GM12878 (cell line): Measurements from ENCODE around the gene ENOX1. TPM values are rescaled to one million over a fixed set of nuclear protein-coding genes. Genes with fewer than 3 reads are reported as not detected.

Experiments used
- ATAC-seq: fragments of 200-7000 bp; cut with Tn5 transposase; 3 replicates; pipeline ENCODE4 v1.9.1; 2020; ENCODE audit warnings: mild to moderate bottlenecking, moderate library complexity
- BruUV-seq: library from RNA; stranded (reverse); fragments of 400-500 nt; replicated peaks from 2 replicates; lab custom pipeline; 2021; lab: Mats Ljungman, UMichigan
- CTCF ChIA-PET: fragments of 300-600 bp; sonication (Branson Sonifier 250); formaldehyde crosslinking; extraction: SDS; loops from one replicate; lab custom pipeline; 2021; ENCODE audit warnings: inconsistent platforms; lab: Yijun Ruan, JAX
- POLR2A ChIA-PET: fragments of 350-600 bp; formaldehyde crosslinking; extraction: SDS; loops from one replicate; lab custom pipeline; 2021; ENCODE audit warnings: inconsistent platforms; lab: Charles Lee
- RAD21 ChIA-PET: fragments of 300-600 bp; sonication (Branson Sonifier 250); formaldehyde crosslinking; loops from one replicate; lab custom pipeline; 2023; ENCODE audit warnings: antibody characterized with exemption; ENCODE audit not compliant: unreplicated experiment; lab: Charles Lee
- SMC1A ChIA-PET: fragments of 300-600 bp; sonication (Branson Sonifier 250); formaldehyde crosslinking; loops from one replicate; lab custom pipeline; 2023; ENCODE audit not compliant: unreplicated experiment, uncharacterized antibody; lab: Charles Lee
- DNase-seq: peaks from one replicate; pipeline ENCODE4 v3.0.0-alpha.2; 2011; ENCODE audit warnings: low read depth, low spot score
- FAIRE-seq: peaks from 3 replicates; lab custom pipeline; 2011; peaks lifted over from hg19 to GRCh38; lab: Jason Lieb, UNC
- H2AFZ ChIP-seq: 2 replicates; pipeline ENCODE4 v1.6.0; 2011; ENCODE audit warnings: low read depth, low read length, control low read depth; ENCODE audit not compliant: control insufficient read depth
- H3K27ac ChIP-seq: 2 replicates; pipeline ENCODE4 v1.5.1; 2011; ENCODE audit warnings: control low read depth; ENCODE audit not compliant: control insufficient read depth, insufficient read depth
- H3K27me3 ChIP-seq, 2 experiments: replicated peaks in 1 of 2; 2 replicates each; pipeline versions ENCODE4 v1.6.0 to v1.6.1; 2011; ENCODE audit warnings: low read length in 1 of 2; ENCODE audit not compliant: control insufficient read depth in 2 of 2, insufficient read depth in 2 of 2
- H3K36me3 ChIP-seq, 2 experiments: 2 replicates each; pipeline ENCODE4 v1.5.1; 2011; ENCODE audit warnings: low read length in 1 of 2; ENCODE audit not compliant: control insufficient read depth in 2 of 2, insufficient read depth in 2 of 2
- H3K4me1 ChIP-seq: 2 replicates; pipeline ENCODE4 v1.6.1; 2011; ENCODE audit warnings: mild to moderate bottlenecking, low read length, moderate library complexity, mixed read lengths; ENCODE audit not compliant: control insufficient read depth, insufficient read depth
- H3K4me2 ChIP-seq: 2 replicates; pipeline ENCODE4 v1.6.0; 2011; ENCODE audit warnings: control low read depth; ENCODE audit not compliant: control insufficient read depth, insufficient read depth
- H3K4me3 ChIP-seq: fragments of 200-600 bp; sonication (generic); 2 replicates; pipeline ENCODE4 v1.5.1; 2016
- H3K79me2 ChIP-seq: 2 replicates; pipeline ENCODE4 v1.6.0; 2011; ENCODE audit warnings: low read length; ENCODE audit not compliant: control insufficient read depth, insufficient read depth
- H3K9ac ChIP-seq: 2 replicates; pipeline ENCODE4 v1.8.0; 2011; ENCODE audit warnings: low read length, control low read depth, mixed read lengths; ENCODE audit not compliant: control insufficient read depth, insufficient read depth
- H3K9me3 ChIP-seq: replicated peaks from 3 replicates; pipeline ENCODE4 v1.5.1; 2011; ENCODE audit warnings: mild to moderate bottlenecking, low read length; ENCODE audit not compliant: control insufficient read depth, insufficient read depth
- H4K20me1 ChIP-seq: 2 replicates; pipeline ENCODE4 v1.6.0; 2011; ENCODE audit not compliant: control insufficient read depth, insufficient read depth
- ATF7 ChIP-seq: fragments of 450-650 bp; IDR thresholded peaks from 2 replicates; pipeline ENCODE4 v1.6.1; 2016; ENCODE audit warnings: low read depth, mild to moderate bottlenecking
- CBFB ChIP-seq: IDR thresholded peaks from 2 replicates; pipeline ENCODE4 v1.6.1; 2016; ENCODE audit warnings: antibody characterized with exemption, low read depth
- CBX3 ChIP-seq: fragments of 200-600 bp; sonication (generic); IDR thresholded peaks from 2 replicates; pipeline ENCODE4 v1.6.1; 2016; ENCODE audit warnings: low read depth, borderline replicate concordance
- CHD1 ChIP-seq: IDR thresholded peaks from 2 replicates; pipeline ENCODE4 v1.6.1; 2012; ENCODE audit warnings: low read depth, low read length, improper control_type of control experiment
- DPF2 ChIP-seq: fragments of 450-650 bp; IDR thresholded peaks from 2 replicates; pipeline ENCODE4 v1.6.1; 2017; ENCODE audit warnings: mild to moderate bottlenecking
- EED ChIP-seq: sonication (generic); IDR thresholded peaks from 2 replicates; pipeline ENCODE4 v1.6.1; 2016; ENCODE audit warnings: antibody characterized with exemption, low read depth
- HSF1 ChIP-seq: fragments of 150-350 bp; IDR thresholded peaks from 2 replicates; pipeline ENCODE4 v1.6.1; 2014; ENCODE audit warnings: mild to moderate bottlenecking, low read depth, low read length
- LARP7 ChIP-seq: fragments of 450-650 bp; IDR thresholded peaks from 2 replicates; pipeline ENCODE4 v1.6.1; 2017; ENCODE audit warnings: mild to moderate bottlenecking
- RELA ChIP-seq: fragments of 450-650 bp; IDR thresholded peaks from 2 replicates; pipeline ENCODE4 v1.8.0; 2014; ENCODE audit warnings: borderline replicate concordance; ENCODE audit not compliant: partially characterized antibody
- RFX5 ChIP-seq: IDR thresholded peaks from 2 replicates; pipeline ENCODE4 v1.6.1; 2011; ENCODE audit warnings: low read depth, low read length, improper control_type of control experiment
- SMAD5 ChIP-seq: IDR thresholded peaks from 2 replicates; pipeline ENCODE4 v1.6.1; 2016; ENCODE audit warnings: antibody characterized with exemption, low read depth
- SPI1 ChIP-seq: IDR thresholded peaks from 2 replicates; pipeline ENCODE4 v1.6.1; 2011; ENCODE audit warnings: low read depth, mild to moderate bottlenecking, low read length, moderate library complexity, borderline replicate concordance; ENCODE audit not compliant: insufficient read depth
- SREBF2 ChIP-seq: IDR thresholded peaks from 2 replicates; pipeline ENCODE4 v1.6.1; 2012; ENCODE audit warnings: mild to moderate bottlenecking, low read length
- TAF1 ChIP-seq: IDR thresholded peaks from 2 replicates; pipeline ENCODE4 v1.6.1; 2011; ENCODE audit warnings: mild to moderate bottlenecking, low read depth, low read length, borderline replicate concordance
- TBL1XR1 ChIP-seq: IDR thresholded peaks from 2 replicates; pipeline ENCODE4 v1.6.1; 2012; ENCODE audit warnings: low read depth, low read length, improper control_type of control experiment
- ZNF384 ChIP-seq: IDR thresholded peaks from 2 replicates; pipeline ENCODE4 v1.6.1; 2012; ENCODE audit warnings: low read depth, mild to moderate bottlenecking, low read length, improper control_type of control experiment, borderline replicate concordance
- WGBS: methylation state at CpG from one replicate; pipeline ENCODE4 v1.1.6; 2016; ENCODE audit warnings: low lambda C conversion rate; ENCODE audit not compliant: insufficient replicate concordance, insufficient coverage; ENCODE audit errors: missing lambda C conversion rate; 5-methylcytosine and 5-hydroxymethylcytosine counted together
- in situ Hi-C: fragments of 300-500 bp; cut with MboI; formaldehyde crosslinking; loops from 9 replicates; pipeline ENCODE4 v1.14.3; 2018; ENCODE audit warnings: mixed read lengths
- intact Hi-C: fragments of 100-400 bp; cut with micrococcal nuclease; formaldehyde crosslinking; loops from one replicate; pipeline ENCODE4 v1.14.2; 2022; ENCODE audit not compliant: unreplicated experiment
- polyA plus RNA-seq, 11 experiments: library from polyadenylated mRNA; depleted of rRNA in 4 of 11; unstranded in 6 of 11; stranded (reverse) in 5 of 11; fragments of >200 nt; fragmentation: Nextera tagmentation in 4 of 11; fragmentation: Illumina TruSeq in 1 of 11; extraction: Ambion mirVana in 4 of 11; extraction: Trizol in 1 of 11; gene quantifications; 1 replicate in 1 of 11; 2 replicates in 10 of 11; pipeline versions ENCODE4 v1.2.1 to v1.2.3, GENCODE V29; 2011 to 2016; ENCODE audit warnings: inconsistent platforms in 2 of 11, missing spikeins in 2 of 11, low read depth in 1 of 11
- total RNA-seq, 4 experiments: library from RNA; depleted of rRNA in 3 of 4; stranded (reverse); fragments of >200 nt in 3 of 4; fragmentation: Illumina TruSeq in 1 of 4; extraction: Trizol in 1 of 4; gene quantifications; 2 replicates each; pipeline versions ENCODE4 v1.2.1 to v1.2.3, GENCODE V29; 2013 to 2021
- TF ChIP-seq, protein P1 (sequence below): IDR thresholded peaks from 2 replicates; pipeline ENCODE4 v1.6.1; 2012; ENCODE audit warnings: low read depth, low read length, improper control_type of control experiment

Gene ENOX1
- total and polyA plus RNA-seq, 10 of the 15 experiments (the other 5 are each of a cell fraction or from before 2014, with no cell fraction given): 0.11 to 0.26 (median 0.15) TPM

DNA sequence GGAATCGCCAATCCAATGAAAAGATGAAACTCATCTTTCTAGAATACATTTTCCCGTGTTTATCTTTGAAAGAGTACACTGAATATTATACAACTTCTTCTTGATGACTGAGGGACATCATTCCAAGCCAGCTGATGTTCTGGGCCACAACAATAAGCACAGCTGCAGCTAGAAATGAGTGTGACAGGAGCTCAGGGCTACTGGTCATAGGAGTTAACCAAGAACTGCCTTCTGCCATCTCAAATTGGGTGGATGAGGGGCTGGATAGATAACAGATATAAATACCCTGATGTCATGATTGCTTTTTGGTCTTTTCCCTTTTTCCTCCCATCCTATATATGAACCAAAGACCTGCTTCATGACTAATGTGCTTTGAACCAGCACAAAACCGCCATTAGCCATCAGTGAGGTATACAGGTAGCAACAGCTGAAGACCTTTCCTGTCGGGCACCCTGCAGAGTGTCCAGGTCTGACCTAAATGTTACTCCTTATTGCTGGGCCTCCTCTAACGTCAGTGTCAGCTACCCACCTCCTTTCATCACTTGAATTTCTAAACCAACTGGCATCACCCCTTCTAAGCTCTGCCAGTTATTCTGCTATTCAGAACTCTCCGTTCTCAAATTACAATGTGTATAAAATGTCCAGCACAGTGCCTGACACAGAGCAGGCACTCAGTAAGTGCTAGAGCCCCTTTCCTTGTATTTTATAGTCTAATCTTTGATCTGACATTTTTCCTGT, 178.2 kb downstream of the ENOX1 start (continued):
- TF ChIP-seq, protein P1, sequence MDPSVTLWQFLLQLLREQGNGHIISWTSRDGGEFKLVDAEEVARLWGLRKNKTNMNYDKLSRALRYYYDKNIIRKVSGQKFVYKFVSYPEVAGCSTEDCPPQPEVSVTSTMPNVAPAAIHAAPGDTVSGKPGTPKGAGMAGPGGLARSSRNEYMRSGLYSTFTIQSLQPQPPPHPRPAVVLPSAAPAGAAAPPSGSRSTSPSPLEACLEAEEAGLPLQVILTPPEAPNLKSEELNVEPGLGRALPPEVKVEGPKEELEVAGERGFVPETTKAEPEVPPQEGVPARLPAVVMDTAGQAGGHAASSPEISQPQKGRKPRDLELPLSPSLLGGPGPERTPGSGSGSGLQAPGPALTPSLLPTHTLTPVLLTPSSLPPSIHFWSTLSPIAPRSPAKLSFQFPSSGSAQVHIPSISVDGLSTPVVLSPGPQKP: no peak
- TF ChIP-seq, all 136 proteins: peak for 0

- Histone ChIP-seq H3K4me2 (no peak overlapping the region), H3K27me3 (no peaks in the 10 kb centered on the region), H4K20me1 (no peaks in the 10 kb centered on the region), H3K27ac (no peak overlapping the region)
- CTCF ChIA-PET: no interaction called here
- 19% methylated on average over 1 of the region's 1 CpG for WGBS
- no TSS peak for BruUV-seq
- no peak for DNase-seq
- TF ChIP-seq SMAD5: no peak
- TF ChIP-seq CBX3: no peak
- TF ChIP-seq LARP7: no peak
- TF ChIP-seq SPI1: no peak
- no peak for TF ChIP-seq EED
- no peak for TF ChIP-seq RFX5
- TF ChIP-seq TAF1: no peak
- no peak for TF ChIP-seq HSF1
- TF ChIP-seq ZNF384: no peak
- no peak for TF ChIP-seq ATF7
- no peak for TF ChIP-seq SREBF2
- TF ChIP-seq DPF2: no peak
- no peak for TF ChIP-seq RELA
- no peak for TF ChIP-seq CHD1
- TF ChIP-seq CBFB: no peak
- no peak for TF ChIP-seq TBL1XR1
- TF ChIP-seq, all 136 proteins: peak for 0
- Histone ChIP-seq H2AFZ (no peak overlapping the region), H3K36me3 (no peaks in the 10 kb centered on the region), H3K4me3 (no peak overlapping the region), H3K79me2 (no peaks in the 10 kb centered on the region), H3K4me1 (no peaks in the 10 kb centered on the region), H3K9ac (no peak overlapping the region), H3K9me3 (no peaks in the 10 kb centered on the region)
- RAD21 ChIA-PET: no interaction called here
- FAIRE-seq: no peak
- POLR2A ChIA-PET: no interaction called here
- in situ Hi-C loops (no loop called here), intact Hi-C loops (no loop called here)
- ATAC-seq: no peak
- SMC1A ChIA-PET: no interaction called here
These were observed 189.2 kb downstream of the ENOX1 start for GRCh38 chr13:43597599-43597945.
